Sigmoid colon (tissue), 7 donors: ENCODE results near the gene MTX2. TPM values are rescaled to one million over a fixed set of nuclear protein-coding genes. Genes with fewer than 3 reads are reported as not detected.

ENCODE experiments used
- DNase-seq: peaks from one replicate; pipeline ENCODE4 v3.0.0-alpha.2; 2019
- H3K27ac ChIP-seq, 4 donors: fragments of 200-600 bp; sonication (generic); one replicate each; pipeline ENCODE4 v1.5.1; 2016 to 2019; ENCODE audit warnings: mild to moderate bottlenecking in 1 of 4
- H3K27me3 ChIP-seq, 3 donors: fragments of 200-600 bp; sonication (generic); one replicate each; pipeline ENCODE4 v1.5.1; 2019; ENCODE audit warnings: mild to moderate bottlenecking in 1 of 3
- H3K36me3 ChIP-seq, 4 donors: fragments of 200-600 bp; sonication (generic); one replicate each; pipeline ENCODE4 v1.5.1; 2016 to 2019
- H3K4me1 ChIP-seq, 4 donors: fragments of 200-600 bp; sonication (generic); one replicate each; pipeline ENCODE4 v1.5.1; 2017 to 2019
- H3K4me3 ChIP-seq, 4 donors: fragments of 200-600 bp; sonication (generic); one replicate each; pipeline ENCODE4 v1.5.1; 2017 to 2019; ENCODE audit warnings: mild to moderate bottlenecking in 2 of 4, moderate library complexity in 1 of 4
- H3K9me3 ChIP-seq, 4 donors: fragments of 200-600 bp in 3 of 4; sonication (generic) in 3 of 4; one replicate each; pipeline versions ENCODE4 v1.5.1 to v1.6.1; 2013 to 2019
- EP300 ChIP-seq, 4 donors: sonication (generic); formaldehyde crosslinking; IDR thresholded peaks; one replicate each; pipeline ENCODE4 v1.6.1; 2017; ENCODE audit warnings: antibody characterized with exemption in 4 of 4
- POLR2A ChIP-seq, 2 donors: fragments of 450-650 bp; IDR thresholded peaks; one replicate each; pipeline ENCODE4 v1.6.1; 2016; ENCODE audit warnings: antibody characterized with exemption in 2 of 2, mild to moderate bottlenecking in 2 of 2, moderate library complexity in 2 of 2
- POLR2AphosphoS5 ChIP-seq, 4 donors: sonication (generic); formaldehyde crosslinking; IDR thresholded peaks; one replicate each; pipeline ENCODE4 v1.6.1; 2017; ENCODE audit warnings: antibody characterized with exemption in 4 of 4
- WGBS, 2 donors: extraction: QIAGEN DNeasy Blood & Tissue Kit; methylation state at CpG; one replicate each; pipeline ENCODE4 v1.1.7; 2013; 5-methylcytosine and 5-hydroxymethylcytosine counted together
- intact Hi-C: fragments of 100-400 bp; cut with DNase I; formaldehyde crosslinking; loops from one replicate; pipeline ENCODE4 v1.15.1; 2023
- polyA plus RNA-seq, 3 donors: library from polyadenylated mRNA; stranded (reverse); fragments of 200-250 nt; gene quantifications; one replicate each; pipeline ENCODE4 v1.2.3, GENCODE V29; 2013
- total RNA-seq, 4 donors: library from RNA; depleted of rRNA; stranded (reverse); fragments of >200 nt; gene quantifications; one replicate each; pipeline ENCODE4 v1.1.0, GENCODE V29; 2016
- TF ChIP-seq, protein P1 (sequence below), 4 experiments: fragments of 450-650 bp in 3 of 4; fragments of 200-600 bp in 1 of 4; IDR thresholded peaks; one replicate each; pipeline ENCODE4 v1.5.1; 2016 to 2019; ENCODE audit warnings: antibody characterized with exemption in 4 of 4, mild to moderate bottlenecking in 3 of 4, moderate library complexity in 2 of 4
- donor health status: healthy with polysubstance abuse.
- donor health status: Bipolar disorder and iron deficiency.
- donor health status: healthy.

Gene MTX2
- total and polyA plus RNA-seq, 7 donors: 34.5 to 66.8 (median 45.8) TPM

DNA sequence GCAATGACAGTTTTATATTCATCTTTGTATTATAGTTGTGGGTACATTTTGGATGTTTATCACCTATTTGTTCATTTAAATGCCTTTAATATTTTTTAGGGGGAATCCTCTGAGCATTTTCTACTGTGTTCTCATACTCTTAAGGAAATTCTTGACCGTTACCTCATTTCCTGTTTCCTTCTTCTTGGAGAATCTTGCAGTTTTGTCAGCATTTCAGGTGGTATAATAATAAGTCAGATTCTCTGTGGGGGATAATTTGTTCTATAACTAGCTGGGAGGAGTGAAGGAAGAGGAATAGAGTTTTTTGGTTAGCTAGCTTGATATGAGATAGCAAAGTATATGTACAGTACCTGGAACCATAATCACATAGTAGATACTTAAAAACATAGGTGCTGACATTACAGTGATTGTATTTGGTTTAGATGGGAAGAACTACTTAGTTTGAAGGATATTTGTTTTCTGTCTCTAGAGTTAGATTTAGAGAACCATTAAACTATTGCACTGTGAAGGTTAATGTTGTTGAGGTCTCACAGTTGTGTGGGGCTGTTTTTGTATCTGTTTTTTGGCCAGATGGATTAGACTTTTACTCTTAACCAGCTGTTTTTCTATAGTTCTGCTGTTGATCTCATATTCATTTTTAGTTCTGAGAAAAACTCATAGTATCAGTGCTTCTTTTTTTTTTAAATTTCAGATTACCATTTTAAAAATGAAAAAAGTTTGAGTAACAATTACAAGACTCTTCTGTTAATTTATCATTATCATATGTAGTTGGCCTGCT, 14.2 kb downstream of the MTX2 start:
- Histone ChIP-seq H3K9me3 (no peaks in the 10 kb centered on the region), H3K36me3 (no peaks in the 10 kb centered on the region), H3K27ac (no peak overlapping the region), H3K4me3 (no peak overlapping the region), H3K4me1 (peaks cover 0 to 4% (median 0%) of the 10 kb centered on the region in 4 donors), H3K27me3 (no peaks in the 10 kb centered on the region)
- no peak for DNase-seq
- WGBS, 2 donors: 79 to 84% methylated on average over 1 of the region's 1 CpG
- intact Hi-C loops: no loop called here
- TF ChIP-seq EP300 (IDR thresholded peaks at IDR 0.05): no peak
- TF ChIP-seq, protein P1, sequence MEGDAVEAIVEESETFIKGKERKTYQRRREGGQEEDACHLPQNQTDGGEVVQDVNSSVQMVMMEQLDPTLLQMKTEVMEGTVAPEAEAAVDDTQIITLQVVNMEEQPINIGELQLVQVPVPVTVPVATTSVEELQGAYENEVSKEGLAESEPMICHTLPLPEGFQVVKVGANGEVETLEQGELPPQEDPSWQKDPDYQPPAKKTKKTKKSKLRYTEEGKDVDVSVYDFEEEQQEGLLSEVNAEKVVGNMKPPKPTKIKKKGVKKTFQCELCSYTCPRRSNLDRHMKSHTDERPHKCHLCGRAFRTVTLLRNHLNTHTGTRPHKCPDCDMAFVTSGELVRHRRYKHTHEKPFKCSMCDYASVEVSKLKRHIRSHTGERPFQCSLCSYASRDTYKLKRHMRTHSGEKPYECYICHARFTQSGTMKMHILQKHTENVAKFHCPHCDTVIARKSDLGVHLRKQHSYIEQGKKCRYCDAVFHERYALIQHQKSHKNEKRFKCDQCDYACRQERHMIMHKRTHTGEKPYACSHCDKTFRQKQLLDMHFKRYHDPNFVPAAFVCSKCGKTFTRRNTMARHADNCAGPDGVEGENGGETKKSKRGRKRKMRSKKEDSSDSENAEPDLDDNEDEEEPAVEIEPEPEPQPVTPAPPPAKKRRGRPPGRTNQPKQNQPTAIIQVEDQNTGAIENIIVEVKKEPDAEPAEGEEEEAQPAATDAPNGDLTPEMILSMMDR (IDR thresholded peaks at IDR 0.05): no peak
- TF ChIP-seq POLR2A (IDR thresholded peaks at IDR 0.05): no peak
- no peak for TF ChIP-seq POLR2AphosphoS5 (IDR thresholded peaks at IDR 0.05)

DNA sequence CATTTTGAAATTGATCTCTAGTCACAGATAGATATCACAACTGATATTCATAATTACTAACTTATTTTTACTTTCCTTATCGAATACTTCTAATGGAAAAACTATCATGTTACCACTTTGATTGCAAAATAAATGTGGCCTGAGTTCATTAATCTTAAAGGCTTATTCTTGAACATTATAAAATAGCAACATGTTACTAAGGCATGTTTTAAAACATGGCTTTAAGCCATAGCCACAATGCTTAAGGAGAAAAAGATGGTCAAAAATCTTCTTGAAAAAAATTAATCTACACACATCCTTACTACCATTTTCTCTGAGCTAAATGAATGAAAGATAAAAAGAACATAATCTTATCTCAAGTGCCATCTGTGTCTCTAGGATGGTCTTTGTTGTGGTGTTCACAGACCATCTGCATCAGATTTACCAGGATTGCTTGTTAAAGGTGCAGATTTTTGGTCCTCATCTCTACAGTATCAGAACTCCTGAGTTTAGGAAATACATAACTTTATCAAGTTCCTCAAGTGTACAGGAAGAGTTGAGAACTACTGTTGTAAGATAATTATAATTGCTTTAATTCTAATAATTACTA, 15.3 kb downstream of the MTX2 start:
- no peak for DNase-seq
- intact Hi-C loops: no loop called here
- Histone ChIP-seq H3K27me3 (no peaks in the 10 kb centered on the region), H3K36me3 (no peaks in the 10 kb centered on the region), H3K27ac (no peak overlapping the region), H3K9me3 (no peaks in the 10 kb centered on the region), H3K4me1 (peaks cover 0 to 4% (median 0%) of the 10 kb centered on the region in 4 donors), H3K4me3 (no peak overlapping the region)
- WGBS, 2 donors: 91 to 93% methylated on average over 1 of the region's 1 CpG
- TF ChIP-seq POLR2A (IDR thresholded peaks at IDR 0.05): no peak
- TF ChIP-seq, protein P1 (IDR thresholded peaks at IDR 0.05): no peak
- TF ChIP-seq POLR2AphosphoS5 (IDR thresholded peaks at IDR 0.05): no peak
- no peak for TF ChIP-seq EP300 (IDR thresholded peaks at IDR 0.05)

- no peak overlapping the region for H3K4me3 ChIP-seq
- H3K27ac ChIP-seq: no peak overlapping the region
- TF ChIP-seq POLR2A (IDR thresholded peaks at IDR 0.05) (no peak), EP300 (IDR thresholded peaks at IDR 0.05) (no peak), POLR2AphosphoS5 (IDR thresholded peaks at IDR 0.05) (no peak)
- TF ChIP-seq, protein P1 (IDR thresholded peaks at IDR 0.05): no peak
- DNase-seq: no peak
- intact Hi-C loops: no loop called here
- no peaks in the 10 kb centered on the region for H3K27me3 ChIP-seq
- no peaks in the 10 kb centered on the region for H3K9me3 ChIP-seq
- no peaks in the 10 kb centered on the region for H3K36me3 ChIP-seq
- peaks cover 0 to 4% (median 0%) of the 10 kb centered on the region in 4 donors for H3K4me1 ChIP-seq
Measured at GRCh38 chr2:176285321-176285720, 16.1 kb downstream of the MTX2 start.

GRCh38 chr2:176291335-176291734, 22.1 kb downstream of the MTX2 start:
- Histone ChIP-seq H3K36me3 (no peaks in the 10 kb centered on the region), H3K4me3 (no peak overlapping the region), H3K27me3 (no peaks in the 10 kb centered on the region), H3K27ac (no peak overlapping the region), H3K4me1 (peaks cover 0 to 16% (median 4%) of the 10 kb centered on the region in 4 donors), H3K9me3 (no peaks in the 10 kb centered on the region)
- TF ChIP-seq EP300 (IDR thresholded peaks at IDR 0.05) (no peak), POLR2A (IDR thresholded peaks at IDR 0.05) (no peak), POLR2AphosphoS5 (IDR thresholded peaks at IDR 0.05) (no peak)
- TF ChIP-seq, protein P1 (IDR thresholded peaks at IDR 0.05): no peak
- no peak for DNase-seq
- intact Hi-C loops: no loop called here
- WGBS, 2 donors: 52 to 79% methylated on average over 4 of the region's 4 CpGs
